Measurements from ENCODE around the gene NOL8. TPM values are rescaled to one million over a fixed set of nuclear protein-coding genes. Genes with fewer than 3 reads are reported as not detected.

The NOL8 gene
- polyA plus RNA-seq, 1 donor (not counting 4 experiments of a cell fraction or from before 2014, with no cell fraction given): 28.9 TPM

- H3K9me1 ChIP-seq (ENCODE audit: control insufficient read depth, extremely low read depth, insufficient read depth, low read length): no peaks in the 10 kb centered on the region
- H4K20me1 ChIP-seq (ENCODE audit: control insufficient read depth, extremely low read depth, insufficient read depth, low read length): no peaks in the 10 kb centered on the region
- H3K4me1 ChIP-seq (ENCODE audit: control insufficient read depth, extremely low read depth, insufficient read depth, low read length): no peaks in the 10 kb centered on the region
- H3K79me2 ChIP-seq (ENCODE audit: control insufficient read depth, insufficient read depth, low read length): no peaks in the 10 kb centered on the region
- H3K9ac ChIP-seq (ENCODE audit: control insufficient read depth, extremely low read depth, insufficient read depth, low read length): no peak overlapping the region
- H3K27ac ChIP-seq (ENCODE audit: control insufficient read depth, insufficient read depth, low read length): no peak overlapping the region
- peaks cover 0 to 20% of the 10 kb centered on the region in 2 experiments for H3K36me3 ChIP-seq (ENCODE audit: control insufficient read depth in 2 of 2, extremely low read depth in 1 of 2, insufficient read depth in 2 of 2, low read length in 2 of 2)
- H3K9me3 ChIP-seq (ENCODE audit: control insufficient read depth, low read depth, low read length): no peaks in the 10 kb centered on the region
- H3K27me3 ChIP-seq (ENCODE audit: control insufficient read depth, extremely low read depth, insufficient read depth, low read length): no peaks in the 10 kb centered on the region
- dilution Hi-C loops (cut with MboI; ENCODE audit: extremely low pct_ligation_motif_present, low sequenced_read_pairs): no loop called here
- FAIRE-seq: no peak
- H3K4me2 ChIP-seq (ENCODE audit: control insufficient read depth, extremely low read depth, insufficient read depth, low read depth, low read length): no peak overlapping the region
- no peak for DNase-seq (ENCODE audit: low read depth, low spot score)
- H3K4me3 ChIP-seq (ENCODE audit: control insufficient read depth in 2 of 3, extremely low read depth in 1 of 3, insufficient read depth in 2 of 3, low read depth in 1 of 3, low read length in 3 of 3): no peak overlapping the region
- no peak for TF ChIP-seq EZH2 (IDR thresholded peaks at IDR 0.05; ENCODE audit: low read length)
- TF ChIP-seq CTCF (optimal IDR thresholded peaks at IDR 0.05 in 1 of 3, IDR thresholded peaks at IDR 0.05 in 1 of 3, conservative IDR thresholded peaks at IDR 0.05 in 1 of 3; ENCODE audit: extremely low read depth in 1 of 3, insufficient read depth in 2 of 3, low read length in 3 of 3): no peak
- no peak overlapping the region for H2AFZ ChIP-seq (ENCODE audit: control insufficient read depth, low read length)
Measured at GRCh38 chr9:92341578-92341977, 16.4 kb upstream of the NOL8 start.

GRCh38 chr9:92333282-92333634, 8.1 kb upstream of the NOL8 start:
- no peak overlapping the region for H3K27ac ChIP-seq (ENCODE audit: control insufficient read depth, insufficient read depth, low read length)
- H3K4me2 ChIP-seq (ENCODE audit: control insufficient read depth, extremely low read depth, insufficient read depth, low read depth, low read length): no peak overlapping the region
- no peak overlapping the region for H2AFZ ChIP-seq (ENCODE audit: control insufficient read depth, low read length)
- no peak for TF ChIP-seq CTCF (optimal IDR thresholded peaks at IDR 0.05 in 1 of 3, IDR thresholded peaks at IDR 0.05 in 1 of 3, conservative IDR thresholded peaks at IDR 0.05 in 1 of 3; ENCODE audit: extremely low read depth in 1 of 3, insufficient read depth in 2 of 3, low read length in 3 of 3)
- dilution Hi-C loops (cut with MboI; ENCODE audit: extremely low pct_ligation_motif_present, low sequenced_read_pairs): no loop called here
- no peaks in the 10 kb centered on the region for H3K79me2 ChIP-seq (ENCODE audit: control insufficient read depth, insufficient read depth, low read length)
- H3K9me1 ChIP-seq (ENCODE audit: control insufficient read depth, extremely low read depth, insufficient read depth, low read length): no peaks in the 10 kb centered on the region
- no peaks in the 10 kb centered on the region for H4K20me1 ChIP-seq (ENCODE audit: control insufficient read depth, extremely low read depth, insufficient read depth, low read length)
- DNase-seq (ENCODE audit: low read depth, low spot score) (no peak), FAIRE-seq (no peak)
- no peak overlapping the region for H3K9ac ChIP-seq (ENCODE audit: control insufficient read depth, extremely low read depth, insufficient read depth, low read length)
- peaks cover under 1% of the 10 kb centered on the region for H3K4me1 ChIP-seq (ENCODE audit: control insufficient read depth, extremely low read depth, insufficient read depth, low read length)
- H3K9me3 ChIP-seq (ENCODE audit: control insufficient read depth, low read depth, low read length): no peaks in the 10 kb centered on the region
- H3K4me3 ChIP-seq (ENCODE audit: control insufficient read depth in 2 of 3, extremely low read depth in 1 of 3, insufficient read depth in 2 of 3, low read depth in 1 of 3, low read length in 3 of 3): no peak overlapping the region
- peaks cover 0 to 9% of the 10 kb centered on the region in 2 experiments for H3K36me3 ChIP-seq (ENCODE audit: control insufficient read depth in 2 of 2, extremely low read depth in 1 of 2, insufficient read depth in 2 of 2, low read length in 2 of 2)
- H3K27me3 ChIP-seq (ENCODE audit: control insufficient read depth, extremely low read depth, insufficient read depth, low read length): no peaks in the 10 kb centered on the region
